GM12801 (cell line): ENCODE results near the gene KNG1.

Source experiments
- CTCF ChIP-seq: IDR thresholded peaks from one replicate; pipeline ENCODE4 v1.5.1; 2011; ENCODE audit warnings: control low read depth; ENCODE audit not compliant: insufficient read length; ENCODE audit errors: extremely low read depth

Gene KNG1

GRCh38 chr3:186790261-186790981, 73.3 kb downstream of the KNG1 start:
- no peak for TF ChIP-seq CTCF
